Activated CD8-positive, alpha-beta memory T cell treated with anti-CD3 and anti-CD28 coated beads for 1 hour (primary cell): ENCODE measurements around the gene SKOR1.

Source experiments
- DNase-seq, 2 donors: peaks; one replicate each; pipeline ENCODE4 v3.0.0-alpha.2; 2020; ENCODE audit warnings: low read depth in 1 of 2; ENCODE audit errors: extremely low read depth in 1 of 2

SKOR1 gene

DNA sequence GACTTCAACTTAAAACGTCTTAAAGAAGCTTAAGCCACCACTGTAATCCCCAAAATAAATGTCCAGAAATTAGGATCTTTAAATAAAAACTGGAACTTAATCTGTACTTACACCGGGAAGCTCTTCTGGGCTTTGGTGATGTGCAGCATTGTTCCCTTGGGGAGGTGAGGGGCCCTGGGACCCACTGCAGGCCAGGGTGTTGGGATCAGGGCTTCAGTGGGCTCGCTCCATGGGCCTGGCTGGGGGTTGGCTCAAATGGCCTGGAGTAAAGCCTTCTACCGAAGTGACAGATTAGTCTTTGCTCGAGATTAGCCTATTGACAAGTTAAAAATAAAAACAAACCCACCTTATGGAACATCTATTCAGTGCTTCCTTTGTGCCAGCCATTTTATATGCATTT is 20.7 kb downstream of the SKOR1 start:
- no peak for DNase-seq

DNA sequence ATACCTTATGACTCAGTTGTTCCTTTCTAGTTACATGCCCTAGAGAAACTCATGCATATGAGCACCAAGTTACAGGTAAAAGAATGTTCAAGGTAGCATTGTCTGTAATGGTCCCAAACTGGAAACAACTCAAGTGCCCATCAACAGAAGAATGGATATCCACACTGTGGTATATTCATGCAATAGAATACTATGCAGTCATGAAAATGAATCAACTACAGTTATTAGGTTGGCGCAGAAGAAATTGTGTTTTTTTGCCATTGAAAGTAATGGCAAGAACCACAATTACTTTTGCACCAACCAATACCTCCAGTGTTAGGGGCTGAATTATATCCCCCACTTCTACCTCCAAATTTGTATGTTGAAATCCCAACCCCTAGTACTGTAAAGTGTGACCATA is 24.2 kb downstream of the SKOR1 start:
- no peak for DNase-seq

DNA sequence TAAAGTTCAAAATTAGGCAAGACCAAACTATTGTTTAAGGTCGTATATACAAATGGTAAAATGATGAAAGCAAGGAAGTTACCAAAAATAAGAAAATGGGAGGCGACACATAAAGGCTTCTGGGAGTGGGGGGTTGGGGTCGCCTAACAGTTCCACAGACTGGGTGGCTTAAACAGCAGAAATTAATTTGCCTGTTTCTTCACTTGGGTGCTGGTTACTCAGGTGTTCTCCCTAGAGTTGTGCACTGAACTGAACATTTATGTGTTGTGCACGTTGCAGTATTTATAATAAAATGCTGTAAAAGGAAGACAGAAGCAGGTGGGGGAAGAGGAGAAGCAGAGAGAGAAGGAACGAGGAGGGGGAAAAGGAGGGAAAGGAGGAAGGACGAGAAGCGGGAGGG is 25.0 kb downstream of the SKOR1 start:
- DNase-seq = no peak

DNA sequence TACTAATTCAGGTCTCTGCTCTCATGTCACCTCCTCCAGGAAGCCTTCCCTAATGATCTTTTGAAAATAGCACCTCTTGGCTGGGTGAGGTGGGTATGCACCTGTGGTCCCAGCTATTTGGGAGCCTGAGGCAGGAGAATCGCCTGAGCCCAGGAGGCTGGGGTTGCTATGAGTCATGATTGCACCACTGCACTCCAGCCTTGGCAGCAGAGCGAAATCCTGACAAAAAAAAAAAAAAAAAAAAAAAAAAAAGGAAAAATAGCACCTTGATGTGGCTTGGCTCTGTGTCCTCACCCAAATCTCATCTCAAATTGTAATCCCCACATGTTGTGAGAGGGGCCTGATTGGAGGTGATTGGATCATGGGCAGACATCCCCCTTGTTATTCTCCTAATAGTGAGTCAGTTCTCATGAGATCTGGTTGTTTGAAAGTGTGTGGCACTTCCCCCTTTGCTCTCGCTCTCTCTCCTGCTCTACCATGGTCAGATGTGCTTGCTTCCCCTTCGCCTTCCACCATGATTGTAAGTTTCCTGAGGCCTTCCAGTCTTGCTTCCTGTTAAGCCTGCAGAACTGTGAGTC is 25.8 kb downstream of the SKOR1 start:
- no peak for DNase-seq

DNA sequence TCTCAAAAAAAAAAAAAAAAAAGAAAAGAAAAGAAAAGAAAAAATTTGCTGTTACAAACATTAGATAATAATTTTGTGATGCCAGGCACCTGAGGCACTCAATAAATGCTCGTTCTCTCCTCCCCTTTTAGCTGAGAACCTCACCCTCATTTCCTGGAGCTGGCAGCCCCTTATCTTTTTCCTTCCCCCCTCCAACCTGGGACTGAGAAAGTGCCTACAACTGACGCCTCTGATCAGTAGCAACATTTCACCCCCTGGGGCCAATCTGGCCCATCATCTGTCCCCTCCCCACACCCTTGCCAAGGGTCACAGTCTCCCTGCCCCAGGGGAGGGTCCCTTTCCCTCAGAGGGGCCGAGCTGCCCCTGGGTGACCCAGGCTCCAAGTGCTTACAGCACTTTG is 27.1 kb downstream of the SKOR1 start:
- DNase-seq = no peak

DNA sequence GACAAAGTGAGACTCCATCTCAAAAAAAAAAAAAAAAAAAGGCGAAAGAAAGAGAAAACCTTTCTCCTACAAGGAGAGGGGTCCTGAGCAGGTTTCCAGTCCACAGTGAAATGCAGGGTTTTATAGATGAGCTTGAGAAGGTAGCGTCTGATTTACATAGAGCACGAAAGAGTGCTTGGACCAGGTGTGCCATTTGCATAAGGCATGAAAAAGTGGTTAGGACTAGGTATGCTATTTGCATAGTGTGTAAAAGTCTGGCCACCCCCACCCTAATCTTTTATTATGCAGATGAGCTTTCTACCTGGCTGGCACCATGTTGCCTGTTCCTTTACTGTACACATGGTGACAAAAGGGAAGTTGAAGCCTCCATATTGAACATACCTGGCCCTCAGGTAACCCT is 28.1 kb downstream of the SKOR1 start:
- DNase-seq = no peak

DNA sequence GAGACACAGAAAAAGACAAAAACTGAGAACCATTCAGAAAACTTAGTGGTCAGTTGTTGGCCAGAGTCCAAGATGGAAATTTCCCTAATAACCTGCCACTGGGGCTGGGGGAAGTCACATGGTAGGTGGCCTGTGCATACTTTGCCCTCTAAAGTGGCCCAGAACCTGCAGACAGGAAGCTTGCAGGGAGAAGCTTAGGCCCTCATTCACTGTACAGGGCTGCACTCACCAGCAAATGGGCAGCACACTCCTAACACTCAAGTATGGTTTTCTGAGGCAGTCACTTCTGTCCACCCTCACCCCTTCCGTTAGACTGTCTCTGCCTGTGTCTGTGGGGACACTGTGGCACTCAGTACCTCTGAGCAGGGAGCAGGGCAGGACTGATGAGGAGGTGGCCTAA is 29.0 kb downstream of the SKOR1 start:
- DNase-seq = no peak

DNA sequence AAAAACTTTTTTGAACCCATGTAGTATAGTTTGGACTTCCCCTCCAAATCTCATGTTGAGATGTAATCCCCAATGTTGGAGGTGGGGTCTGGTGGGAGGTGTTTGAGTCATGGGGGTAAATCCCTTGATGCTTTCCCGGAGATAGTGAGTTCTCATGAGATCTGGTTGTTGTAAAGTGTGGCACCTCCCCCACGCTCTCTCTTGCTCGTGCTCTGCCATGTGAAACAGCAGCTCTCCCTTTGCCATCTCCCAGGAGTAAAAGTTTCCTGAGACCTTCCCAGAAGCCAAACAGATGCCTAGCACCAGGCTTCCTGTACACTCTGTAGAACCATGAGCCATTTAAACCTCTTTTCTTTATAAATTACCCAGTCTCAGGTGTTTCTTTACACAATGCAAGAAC is 30.5 kb downstream of the SKOR1 start:
- DNase-seq = no peak

DNA sequence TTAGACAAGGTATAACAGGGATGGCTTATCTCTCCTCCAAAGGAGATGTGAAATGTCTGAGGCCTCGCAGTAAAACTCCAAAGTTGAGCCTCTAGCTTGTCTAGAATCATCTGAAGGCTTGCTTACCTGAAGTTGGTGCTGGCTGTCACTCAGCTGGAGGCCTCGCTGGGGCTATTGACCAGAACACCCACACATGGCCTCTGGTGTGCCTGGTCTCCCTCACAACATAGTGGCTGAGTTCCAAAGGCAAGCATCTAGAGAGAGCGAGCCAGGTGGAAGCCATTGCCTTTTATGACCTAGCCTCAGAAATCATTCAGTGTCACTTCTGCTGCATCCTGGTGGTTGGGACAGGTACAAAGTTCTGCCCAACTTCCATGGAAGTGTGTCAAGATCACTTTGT is 31.9 kb downstream of the SKOR1 start:
- no peak for DNase-seq

DNA sequence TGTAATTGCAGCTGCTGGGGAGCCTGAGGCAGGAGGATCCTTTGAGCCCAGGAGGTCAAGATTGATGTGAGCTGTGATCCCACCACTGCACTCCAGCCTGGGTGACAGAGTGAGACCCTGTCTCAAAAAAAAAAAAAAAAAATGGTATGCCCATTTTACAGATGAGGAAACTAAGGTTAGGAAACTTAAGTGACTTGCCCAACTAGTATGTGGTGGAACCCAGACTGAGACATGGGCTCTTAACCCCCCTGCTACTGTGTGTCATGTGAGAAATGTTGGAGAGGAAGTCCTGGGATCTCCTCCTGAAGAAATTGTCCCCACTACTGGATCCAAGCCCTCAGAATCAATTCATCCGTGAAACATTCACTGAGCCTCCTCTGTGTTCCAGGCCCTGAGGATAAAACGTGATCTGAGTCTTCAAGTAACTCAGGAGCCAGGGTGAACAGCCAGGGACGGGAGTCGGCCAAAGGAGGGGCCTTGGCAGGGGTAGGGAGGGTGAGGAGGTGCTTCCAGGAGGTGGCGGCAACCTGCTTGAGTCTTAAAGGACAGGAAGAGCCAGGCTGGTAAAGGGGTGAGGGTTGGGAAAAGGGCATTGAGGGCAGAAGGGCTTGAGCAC is 34.1 kb downstream of the SKOR1 start:
- no peak for DNase-seq

DNA sequence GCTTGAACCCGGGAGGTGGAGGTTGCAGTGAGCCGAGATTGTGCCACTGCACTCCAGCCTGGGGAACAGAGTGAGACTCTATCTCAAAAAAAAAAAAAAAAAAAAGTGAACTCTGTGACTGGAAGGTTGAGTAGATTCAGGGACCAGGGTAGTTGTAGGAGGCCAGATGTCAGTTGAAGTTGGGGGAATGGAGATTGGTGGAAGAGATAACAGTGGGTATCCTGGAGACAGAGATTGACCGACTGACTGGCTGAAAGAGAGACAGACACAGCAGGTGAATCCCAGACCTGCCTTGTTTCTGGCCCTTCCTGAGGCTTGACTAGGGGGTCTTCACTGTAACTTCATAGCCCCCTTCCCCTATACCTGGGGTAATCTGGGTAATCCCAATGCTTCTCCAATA is 36.7 kb downstream of the SKOR1 start:
- no peak for DNase-seq

DNA sequence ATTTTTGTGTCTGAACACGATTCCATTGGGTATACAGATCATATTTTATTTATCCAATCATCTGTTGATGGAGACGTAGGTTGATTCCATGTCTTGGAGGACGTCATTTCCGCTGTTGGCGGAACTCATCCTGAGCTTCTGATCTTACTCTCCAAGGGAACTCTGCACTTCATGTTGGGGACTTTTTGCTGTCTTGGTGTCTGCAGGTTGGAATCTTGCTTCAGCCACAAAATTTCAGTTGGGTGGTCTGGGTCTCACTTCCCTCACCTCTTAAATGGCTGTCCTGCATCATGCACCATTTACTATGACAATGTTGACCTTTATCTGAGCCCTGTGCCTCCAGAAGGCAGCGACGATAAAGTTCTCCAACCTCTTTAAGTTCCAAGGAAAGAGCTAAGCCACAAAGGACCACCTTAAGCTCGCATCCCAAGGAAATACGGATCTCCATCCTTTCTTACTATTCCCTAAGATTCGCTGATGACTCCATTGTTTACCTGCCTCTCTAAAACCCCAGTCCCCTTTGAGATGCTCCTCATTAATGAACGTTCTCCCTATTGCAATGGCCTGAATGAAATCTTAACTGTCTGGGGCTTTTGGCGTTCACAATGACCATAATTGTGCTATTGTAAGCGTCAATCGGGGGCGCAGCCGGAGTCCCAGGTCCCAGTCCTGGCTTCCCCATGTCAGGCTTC is 37.6 kb downstream of the SKOR1 start:
- no peak for DNase-seq

DNA sequence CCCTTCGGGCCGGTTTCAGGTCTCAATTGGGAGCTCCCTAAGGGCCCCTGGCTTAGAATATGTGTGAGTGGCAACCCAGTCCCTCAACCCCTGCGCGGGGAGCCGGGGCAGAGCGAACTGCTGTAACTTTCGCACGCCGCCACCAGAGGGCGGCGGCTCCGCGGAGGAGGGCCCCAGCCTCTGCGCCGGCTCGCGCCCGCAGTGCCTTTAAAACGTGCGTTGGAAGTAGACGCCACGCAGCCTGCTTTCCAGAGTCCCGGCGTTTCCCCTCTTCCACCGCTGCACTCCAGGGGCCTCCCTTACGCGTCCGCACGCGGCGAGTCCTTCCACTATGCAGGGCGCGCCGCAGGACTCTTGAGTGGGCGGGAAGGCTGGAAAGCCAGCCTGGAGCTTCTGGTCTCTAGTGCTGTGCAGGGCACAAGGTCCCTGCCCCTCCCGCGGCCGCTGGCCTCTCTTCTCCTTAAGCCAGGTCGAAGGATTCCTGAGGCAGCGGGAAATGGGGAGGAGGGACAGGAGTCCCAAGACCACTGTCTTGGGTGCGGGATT is 38.2 kb downstream of the SKOR1 start:
- peak in 1 of 2 donors; percentile 58 for DNase-seq

DNA sequence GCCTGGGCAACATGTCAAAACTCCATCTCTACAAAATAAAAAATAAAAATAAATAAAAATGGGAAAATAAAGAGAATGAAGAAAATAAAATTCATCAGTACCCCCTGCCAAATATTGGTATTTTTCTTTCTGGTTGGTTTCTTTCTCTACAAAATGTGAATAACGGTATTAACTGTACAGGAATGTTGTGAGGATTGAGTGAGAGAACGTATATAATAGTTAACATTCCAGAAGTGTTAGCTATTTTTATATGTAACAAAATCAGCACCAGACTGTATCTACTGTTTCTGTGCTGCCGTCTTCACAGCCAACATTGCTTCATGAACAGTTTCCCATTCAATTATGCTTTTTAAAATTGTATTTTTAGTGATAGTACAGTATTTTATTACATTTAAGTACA is 40.0 kb downstream of the SKOR1 start:
- no peak for DNase-seq

DNA sequence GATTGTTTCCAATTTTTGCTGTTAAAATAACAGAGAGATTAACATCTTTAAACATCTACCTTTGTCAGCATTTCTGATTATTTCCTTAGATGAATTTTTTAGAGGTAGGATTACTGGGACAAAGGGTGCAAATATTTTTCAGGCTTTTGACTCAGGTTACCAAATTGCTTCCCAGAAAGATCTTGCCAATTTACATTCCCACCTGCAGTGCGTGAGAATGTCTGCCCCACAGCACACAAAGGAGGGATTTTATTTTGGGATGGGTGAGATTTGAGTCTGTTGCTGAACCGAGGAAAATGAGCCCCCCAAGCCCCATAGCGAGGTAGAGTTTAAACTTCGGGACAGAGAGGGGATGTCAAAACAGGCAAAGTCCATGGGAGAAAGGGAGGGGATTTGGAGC is 40.5 kb downstream of the SKOR1 start:
- no peak for DNase-seq

DNA sequence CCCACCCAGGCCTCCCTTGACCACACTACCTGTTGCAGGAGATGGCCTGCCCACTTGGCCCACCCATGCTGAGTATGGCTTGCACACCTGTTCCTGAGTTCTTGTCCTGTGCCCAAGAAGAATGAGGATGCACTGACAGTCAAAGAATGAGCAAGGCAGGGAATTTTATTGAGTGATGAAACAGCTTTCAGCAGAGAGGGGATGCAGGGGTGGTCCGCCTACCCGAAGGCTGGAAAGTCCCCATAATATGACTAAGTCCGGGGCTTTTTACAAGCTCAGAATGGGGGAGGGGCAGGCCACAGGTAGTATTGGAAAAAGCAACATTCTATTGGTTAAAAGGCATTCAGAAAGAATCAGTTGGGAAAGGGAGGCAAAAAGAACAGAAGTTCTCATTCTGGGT is 44.4 kb downstream of the SKOR1 start:
- DNase-seq = no peak

DNA sequence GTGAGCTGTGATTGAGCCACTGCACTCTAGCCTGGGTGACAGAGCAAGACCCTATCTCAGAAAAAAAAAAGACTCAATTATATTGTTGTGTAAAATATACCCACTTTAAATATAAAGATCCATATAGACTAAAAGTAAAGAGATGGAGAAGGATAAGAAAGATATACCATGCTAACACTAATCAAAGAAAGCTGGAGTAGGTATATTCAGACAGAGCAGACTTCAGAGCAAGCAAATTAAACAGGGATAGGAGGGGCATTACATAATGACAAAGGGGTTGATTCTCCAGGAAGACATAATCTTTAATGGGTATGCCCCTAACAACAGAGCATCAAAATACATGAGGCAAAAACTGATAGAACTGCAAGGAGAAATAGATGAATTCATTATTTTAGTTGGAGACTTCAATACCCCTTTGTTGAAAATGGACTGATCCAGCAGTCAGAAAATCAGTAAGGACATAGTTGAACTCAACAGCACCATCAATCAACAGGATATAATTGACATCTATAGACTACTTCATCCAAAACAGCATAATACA is 45.6 kb downstream of the SKOR1 start:
- DNase-seq = no peak

DNA sequence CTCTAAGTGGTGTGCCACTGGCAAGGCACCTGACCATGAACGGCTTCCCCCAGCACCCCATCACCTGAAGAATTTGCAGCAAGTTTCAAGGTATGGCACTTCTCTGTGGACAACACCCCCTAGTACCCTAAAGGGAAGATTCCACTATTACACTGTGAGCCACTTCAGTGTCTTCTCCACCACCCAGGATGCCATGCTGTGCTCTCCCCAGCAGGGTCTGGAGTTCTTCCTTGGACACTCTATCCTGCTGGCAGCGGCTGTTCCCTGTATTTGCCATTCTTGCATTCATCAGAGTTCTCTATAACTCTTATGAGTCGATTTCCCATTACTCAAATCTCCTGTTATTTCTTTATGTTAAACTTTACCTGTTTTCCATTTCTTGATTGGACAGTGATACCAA is 48.5 kb downstream of the SKOR1 start:
- DNase-seq = no peak

DNA sequence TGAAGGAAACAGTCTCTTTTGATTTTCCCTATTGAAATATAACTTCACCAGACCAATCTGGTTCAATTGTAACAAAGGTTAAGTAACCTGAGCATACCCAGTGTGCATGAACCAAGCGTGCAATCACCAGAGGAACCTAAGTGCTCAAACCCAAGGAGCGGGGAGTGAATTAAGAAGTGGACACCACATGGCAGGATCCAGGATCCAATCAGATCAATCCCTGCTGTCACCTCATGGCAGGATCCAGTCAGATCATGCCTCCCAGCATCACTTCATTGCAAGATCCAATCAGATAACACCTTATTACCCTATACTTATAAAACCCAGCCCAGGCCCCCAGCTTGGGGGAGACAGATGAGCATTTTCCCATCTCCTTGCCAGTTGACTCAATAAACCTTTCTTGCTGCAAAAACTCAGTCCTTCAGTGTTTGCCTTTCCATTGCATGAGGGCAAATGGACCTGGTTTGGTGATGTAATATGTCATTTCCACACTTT is 53.5 kb downstream of the SKOR1 start:
- DNase-seq = no peak

DNA sequence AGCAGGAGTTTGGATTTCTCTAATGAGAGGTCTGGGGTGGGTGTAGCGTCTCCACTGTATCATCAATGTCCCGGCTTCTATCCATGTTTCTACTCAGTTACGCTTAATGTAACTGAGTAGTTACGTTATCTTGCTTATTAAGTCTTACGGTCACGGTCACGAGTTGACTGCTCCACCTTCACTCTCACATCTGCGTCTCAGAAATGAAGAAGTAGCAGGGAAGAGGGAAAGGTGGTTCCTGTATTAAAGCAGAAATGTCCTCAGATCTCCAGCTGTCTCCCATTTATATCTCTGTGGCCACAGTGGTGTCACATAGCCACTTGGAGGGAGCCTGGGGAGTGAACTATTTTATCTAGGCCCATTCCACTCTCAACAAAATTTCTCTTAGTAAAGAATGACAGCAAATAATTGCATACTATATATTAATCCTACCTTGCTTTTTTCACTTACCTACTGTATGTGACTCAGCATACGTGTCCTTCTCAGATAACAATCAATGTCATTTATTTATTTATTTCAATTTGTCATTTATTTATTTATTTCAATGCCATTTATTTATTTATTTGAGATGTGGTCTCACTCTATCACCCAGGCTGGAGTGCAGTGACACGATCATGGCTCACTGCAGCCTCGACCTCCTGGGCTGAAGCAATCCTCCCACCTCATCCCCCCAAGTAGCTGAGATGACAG is 54.3 kb downstream of the SKOR1 start:
- DNase-seq = no peak

DNA sequence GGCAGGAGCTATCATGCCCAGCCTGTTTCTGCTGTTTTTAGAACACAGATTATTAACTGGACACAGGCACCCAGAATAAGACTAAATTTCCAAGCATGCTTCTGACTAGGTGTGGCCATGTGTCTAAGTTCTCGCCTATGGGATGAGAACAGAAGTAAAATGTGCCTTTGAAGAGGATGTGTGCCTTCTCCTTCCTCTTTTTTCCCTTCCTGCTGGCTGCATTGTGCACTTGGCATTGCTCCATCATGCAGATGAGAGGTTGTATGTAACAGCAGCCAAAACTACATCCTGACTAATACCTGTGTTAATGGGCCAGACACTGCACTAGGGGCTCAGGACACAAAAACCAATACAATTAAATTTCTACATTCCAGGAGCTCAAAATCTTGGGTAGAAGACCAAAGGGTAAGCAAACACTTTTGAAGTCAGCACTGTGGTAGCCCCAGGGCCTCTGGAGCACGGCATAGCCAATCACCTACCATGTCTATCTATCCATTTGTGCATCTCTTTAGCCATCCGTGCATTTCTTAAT is 55.4 kb downstream of the SKOR1 start:
- no peak for DNase-seq
